GM23248 (cell line): Measurements from ENCODE around the gene MPDU1.

ENCODE experiments used
- EZH2 ChIP-seq: fragments of 200-600 bp; sonication (generic); IDR thresholded peaks from 2 replicates; pipeline ENCODE4 v1.6.1; 2018; ENCODE audit warnings: antibody characterized with exemption, mild to moderate bottlenecking; ENCODE audit not compliant: insufficient read depth, poor library complexity, severe bottlenecking
- EZH2phosphoT487 ChIP-seq: fragments of 200-600 bp; sonication (generic); IDR thresholded peaks from 2 replicates; pipeline ENCODE4 v1.6.1; 2018; ENCODE audit warnings: antibody characterized with exemption, moderate library complexity, mild to moderate bottlenecking, low read depth; ENCODE audit not compliant: insufficient read depth

DNA sequence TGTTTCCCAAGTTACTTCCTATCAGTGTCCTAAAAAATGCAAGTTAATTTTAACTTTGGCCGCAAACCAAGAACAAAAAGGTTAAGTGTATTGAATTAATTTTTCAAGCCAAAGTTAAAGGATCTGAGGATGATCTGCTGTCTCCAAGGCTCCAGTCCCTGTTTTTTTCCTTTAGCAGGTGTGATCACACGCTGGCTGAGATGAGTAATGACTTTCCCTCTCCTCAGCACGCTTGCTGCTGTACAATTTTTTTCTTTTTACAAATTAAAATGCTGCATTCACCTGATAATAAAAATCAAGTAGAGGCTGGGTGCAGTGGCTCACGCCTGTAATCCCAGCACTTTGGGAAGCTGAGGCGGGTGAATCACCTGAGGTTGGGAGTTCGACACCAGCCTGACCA, 38.7 kb upstream of the MPDU1 start:
- TF ChIP-seq EZH2 (no peak), EZH2phosphoT487 (no peak)
